ENCODE results near the gene MAPRE3. TPM values are rescaled to one million over a fixed set of nuclear protein-coding genes. Genes with fewer than 3 reads are reported as not detected.

Gene MAPRE3
- total and polyA plus RNA-seq, 9 of the 15 experiments (the other 6 are each of a cell fraction or from before 2014, with no cell fraction given): 0.70 to 43.2 (median 12.6) TPM

DNA sequence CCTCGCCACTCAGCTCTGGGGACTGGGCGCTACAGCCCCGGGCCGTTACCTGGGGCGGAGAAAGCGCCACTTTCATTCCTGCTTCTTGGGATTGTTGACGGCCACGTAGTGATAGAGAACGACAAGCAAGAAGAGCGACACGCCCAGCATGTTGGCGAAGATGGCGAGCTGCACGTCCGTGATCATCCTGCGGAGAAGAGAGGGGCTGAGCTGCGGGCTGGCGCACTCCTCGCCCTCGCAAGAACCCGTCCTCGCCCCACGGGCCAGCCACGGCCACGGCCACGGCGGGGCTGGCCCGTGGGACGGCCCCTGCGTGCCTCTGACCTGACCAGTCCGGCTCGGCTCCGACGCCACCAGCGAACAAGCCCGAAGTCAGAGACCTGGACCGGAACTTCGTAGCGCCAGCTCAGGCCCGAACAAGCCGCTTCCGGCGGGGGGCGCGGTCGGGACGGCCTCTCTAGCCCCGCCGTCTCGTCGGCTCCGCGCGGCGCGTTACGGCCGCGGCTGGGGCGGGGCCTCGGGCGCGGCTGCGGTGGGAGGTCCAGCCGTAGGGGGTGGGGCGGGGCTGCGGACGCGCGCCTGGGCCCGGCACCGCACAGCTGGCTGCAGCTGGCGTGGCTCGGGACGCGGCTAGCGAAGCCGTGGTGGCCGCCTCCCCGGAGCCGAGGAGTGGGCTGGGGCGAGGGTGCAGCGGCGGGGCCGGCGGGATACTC, 101.0 kb downstream of the MAPRE3 start, which contains the start of gene OST4:
TSS of gene OST4 (minus strand) at position 378 of the 713 bp plus-strand sequence.
- intact Hi-C loops (cut with micrococcal nuclease): no loop called here
- Histone ChIP-seq H3K79me2 (ENCODE audit: control insufficient read depth, insufficient read depth, low read length) (peaks cover 29% of the 10 kb centered on the region), H4K20me1 (replicated peaks; ENCODE audit: control insufficient read depth, insufficient read depth, low read length) (no peaks in the 10 kb centered on the region), H3K9ac (ENCODE audit: insufficient read depth in 1 of 2, low read depth in 2 of 2, low read length in 2 of 2) (peak within 1 kb of the TSS; percentile 90 to 99), H3K4me2 (ENCODE audit: insufficient read depth, low read length) (peak within 1 kb of the TSS; percentile 98), H2AFZ (ENCODE audit: low read depth, low read length) (peak within 1 kb of the TSS; percentile 80), H3K9me1 (ENCODE audit: control insufficient read depth, insufficient read depth, low read length) (no peaks in the 10 kb centered on the region), H3K27ac (ENCODE audit: extremely low read depth, low read depth, low read length) (peak within 1 kb of the TSS; percentile 86), H3K9me3 (replicated peaks; ENCODE audit: control insufficient read depth, insufficient read depth, low read depth, low read length) (no peaks in the 10 kb centered on the region), H3K4me3 (peak within 1 kb of the TSS; percentile 82), H3K36me3 (ENCODE audit: control insufficient read depth, insufficient read depth, low read length) (peaks cover 36% of the 10 kb centered on the region; the same call in 2 of the 3 replicates), H3K4me1 (replicated peaks in 1 of 2; ENCODE audit: control insufficient read depth in 2 of 2, insufficient read depth in 2 of 2, low read length in 2 of 2) (peaks cover 38 to 51% of the 10 kb centered on the region in 2 experiments), H3K27me3 (ENCODE audit: control insufficient read depth in 2 of 2, insufficient read depth in 2 of 2, low read length in 2 of 2) (no peaks in the 10 kb centered on the region)
- FAIRE-seq (peak; percentile 75), ATAC-seq (peak; percentile 93), DNase-seq (ENCODE audit: extremely low read depth in 1 of 4, low spot score in 3 of 4) (peak; percentile 95 to 96 (median 96))
- ChIA-PET POLR2A (interaction anchor here (0.5 to 2.9 kb wide), 17 partner anchors 8 to 421 kb away, joined by 3 to 32 read pairs (median 4); partner anchors contain the start of gene AGBL5), CTCF (ENCODE audit: low intra/inter-chr PET ratio) (interaction anchor here (0.7 kb wide), 1 partner anchor 1490 kb away, joined by 3 read pairs; no protein-coding TSS in a partner anchor)
- under 1% methylated on average over 56 of the region's 86 CpGs for WGBS (ENCODE audit: insufficient coverage, low coverage, missing lambda C conversion rate)
- in situ Hi-C loops (cut with MboI): no loop called here
- no TSS peak for BruUV-seq (replicated peaks)
- TF ChIP-seq, protein P1, sequence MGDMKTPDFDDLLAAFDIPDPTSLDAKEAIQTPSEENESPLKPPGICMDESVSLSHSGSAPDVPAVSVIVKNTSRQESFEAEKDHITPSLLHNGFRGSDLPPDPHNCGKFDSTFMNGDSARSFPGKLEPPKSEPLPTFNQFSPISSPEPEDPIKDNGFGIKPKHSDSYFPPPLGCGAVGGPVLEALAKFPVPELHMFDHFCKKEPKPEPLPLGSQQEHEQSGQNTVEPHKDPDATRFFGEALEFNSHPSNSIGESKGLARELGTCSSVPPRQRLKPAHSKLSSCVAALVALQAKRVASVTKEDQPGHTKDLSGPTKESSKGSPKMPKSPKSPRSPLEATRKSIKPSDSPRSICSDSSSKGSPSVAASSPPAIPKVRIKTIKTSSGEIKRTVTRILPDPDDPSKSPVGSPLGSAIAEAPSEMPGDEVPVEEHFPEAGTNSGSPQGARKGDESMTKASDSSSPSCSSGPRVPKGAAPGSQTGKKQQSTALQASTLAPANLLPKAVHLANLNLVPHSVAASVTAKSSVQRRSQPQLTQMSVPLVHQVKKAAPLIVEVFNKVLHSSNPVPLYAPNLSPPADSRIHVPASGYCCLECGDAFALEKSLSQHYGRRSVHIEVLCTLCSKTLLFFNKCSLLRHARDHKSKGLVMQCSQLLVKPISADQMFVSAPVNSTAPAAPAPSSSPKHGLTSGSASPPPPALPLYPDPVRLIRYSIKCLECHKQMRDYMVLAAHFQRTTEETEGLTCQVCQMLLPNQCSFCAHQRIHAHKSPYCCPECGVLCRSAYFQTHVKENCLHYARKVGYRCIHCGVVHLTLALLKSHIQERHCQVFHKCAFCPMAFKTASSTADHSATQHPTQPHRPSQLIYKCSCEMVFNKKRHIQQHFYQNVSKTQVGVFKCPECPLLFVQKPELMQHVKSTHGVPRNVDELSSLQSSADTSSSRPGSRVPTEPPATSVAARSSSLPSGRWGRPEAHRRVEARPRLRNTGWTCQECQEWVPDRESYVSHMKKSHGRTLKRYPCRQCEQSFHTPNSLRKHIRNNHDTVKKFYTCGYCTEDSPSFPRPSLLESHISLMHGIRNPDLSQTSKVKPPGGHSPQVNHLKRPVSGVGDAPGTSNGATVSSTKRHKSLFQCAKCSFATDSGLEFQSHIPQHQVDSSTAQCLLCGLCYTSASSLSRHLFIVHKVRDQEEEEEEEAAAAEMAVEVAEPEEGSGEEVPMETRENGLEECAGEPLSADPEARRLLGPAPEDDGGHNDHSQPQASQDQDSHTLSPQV (IDR thresholded peaks at IDR 0.05): peak; percentile 52; the same call in 1 of the 2 replicates
- TF ChIP-seq ZHX1 (conservative IDR thresholded peaks at IDR 0.05; ENCODE audit: low read length): 0 out of 2 replicates have a peak, but pooled peaks have one; percentile 21
- TF ChIP-seq, protein P2, sequence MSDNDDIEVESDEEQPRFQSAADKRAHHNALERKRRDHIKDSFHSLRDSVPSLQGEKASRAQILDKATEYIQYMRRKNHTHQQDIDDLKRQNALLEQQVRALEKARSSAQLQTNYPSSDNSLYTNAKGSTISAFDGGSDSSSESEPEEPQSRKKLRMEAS (CRISPR knock-in tag; IDR thresholded peaks at IDR 0.05): peak; percentile 20; the same call in 1 of the 2 replicates
- TF ChIP-seq, protein P3, sequence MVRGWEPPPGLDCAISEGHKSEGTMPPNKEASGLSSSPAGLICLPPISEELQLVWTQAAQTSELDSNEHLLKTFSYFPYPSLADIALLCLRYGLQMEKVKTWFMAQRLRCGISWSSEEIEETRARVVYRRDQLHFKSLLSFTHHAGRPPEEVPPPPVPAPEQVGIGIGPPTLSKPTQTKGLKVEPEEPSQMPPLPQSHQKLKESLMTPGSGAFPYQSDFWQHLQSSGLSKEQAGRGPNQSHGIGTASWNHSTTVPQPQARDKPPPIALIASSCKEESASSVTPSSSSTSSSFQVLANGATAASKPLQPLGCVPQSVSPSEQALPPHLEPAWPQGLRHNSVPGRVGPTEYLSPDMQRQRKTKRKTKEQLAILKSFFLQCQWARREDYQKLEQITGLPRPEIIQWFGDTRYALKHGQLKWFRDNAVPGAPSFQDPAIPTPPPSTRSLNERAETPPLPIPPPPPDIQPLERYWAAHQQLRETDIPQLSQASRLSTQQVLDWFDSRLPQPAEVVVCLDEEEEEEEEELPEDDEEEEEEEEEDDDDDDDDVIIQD (CRISPR knock-in tag; IDR thresholded peaks at IDR 0.05): no peak
- no peak for TF ChIP-seq PREB (CRISPR knock-in tag; IDR thresholded peaks at IDR 0.05)
- TF ChIP-seq ZC3H11A (IDR thresholded peaks at IDR 0.05; ENCODE audit: low read depth, low read length): no peak
- no peak for TF ChIP-seq XRCC3 (IDR thresholded peaks at IDR 0.05)
- peak; percentile 75 for TF ChIP-seq SAP30 (IDR thresholded peaks at IDR 0.05; ENCODE audit: borderline replicate concordance, insufficient read depth, low read depth, low read length, poor library complexity, severe bottlenecking)

Measured in K562 (cell line).